Measurements from ENCODE around the gene ADM. TPM values are rescaled to one million over a fixed set of nuclear protein-coding genes. Genes with fewer than 3 reads are reported as not detected.

The ADM gene
- total RNA-seq, 1 donor from 2014 or later: 10.3 TPM

DNA sequence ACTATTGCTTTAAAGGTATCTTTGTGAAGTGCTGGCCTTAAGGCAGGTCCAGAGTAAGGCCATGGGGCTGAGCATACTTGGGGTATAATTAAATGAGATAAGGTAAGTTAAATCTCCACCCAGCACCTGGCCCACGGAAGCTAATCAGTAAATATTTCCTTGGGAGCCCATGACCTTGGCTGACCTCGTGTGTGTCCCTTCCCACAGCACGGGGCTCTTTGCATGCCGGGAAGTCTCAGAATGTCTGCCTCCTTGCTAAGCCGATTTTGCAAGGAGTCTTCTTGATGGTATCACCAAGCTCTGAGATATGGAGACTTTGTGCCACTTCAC lies 46.5 kb downstream of the ADM start:
- ATAC-seq (ENCODE audit: poor library complexity): no peak
- intact Hi-C loops (cut with DNase I): no loop called here
- peak; percentile 47 for DNase-seq

DNA sequence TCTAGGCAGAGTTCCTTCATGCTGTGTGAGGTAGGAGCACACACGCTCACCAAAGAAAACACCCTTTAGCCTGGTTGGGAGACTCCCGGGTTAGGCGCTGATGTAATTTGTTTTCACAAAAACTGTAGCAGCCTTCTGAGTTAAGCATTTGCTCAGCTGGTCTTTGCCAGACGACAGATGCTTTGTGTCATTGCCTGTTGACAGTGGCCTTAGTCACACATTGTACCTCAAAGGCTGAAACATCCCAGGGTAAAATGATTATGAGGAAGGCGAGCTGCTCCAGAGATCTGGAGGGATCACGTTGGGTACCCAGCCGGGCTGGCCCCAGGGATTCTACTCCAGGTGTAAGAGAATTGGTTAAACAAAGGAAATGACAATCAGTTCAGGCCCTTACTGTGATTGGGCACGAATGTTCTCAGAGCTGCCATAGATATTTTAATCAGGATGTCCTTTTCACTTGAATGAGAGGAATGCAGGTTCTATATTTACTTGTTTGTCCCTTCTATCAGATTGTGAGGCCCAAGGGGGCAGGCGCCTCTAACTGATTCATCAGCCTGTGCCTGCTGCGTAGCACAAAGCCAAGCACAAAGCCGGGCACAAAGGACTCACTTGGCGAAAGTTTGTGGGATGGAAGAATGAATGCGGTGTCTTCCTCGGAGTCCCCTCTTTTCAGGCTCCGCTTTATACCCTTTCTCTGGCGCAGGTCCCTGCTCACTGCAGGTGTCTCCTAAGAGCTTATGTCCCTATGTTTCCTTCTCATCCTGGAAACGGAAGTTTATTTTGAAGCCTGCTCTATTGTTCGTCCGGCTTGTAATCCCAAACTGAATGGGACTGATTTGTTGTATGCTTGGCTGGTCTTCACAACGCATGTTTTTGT lies 47.1 kb downstream of the ADM start:
- ATAC-seq (ENCODE audit: poor library complexity): peak; percentile 90
- intact Hi-C loops (cut with DNase I): no loop called here
- DNase-seq: peak; percentile 66

DNA sequence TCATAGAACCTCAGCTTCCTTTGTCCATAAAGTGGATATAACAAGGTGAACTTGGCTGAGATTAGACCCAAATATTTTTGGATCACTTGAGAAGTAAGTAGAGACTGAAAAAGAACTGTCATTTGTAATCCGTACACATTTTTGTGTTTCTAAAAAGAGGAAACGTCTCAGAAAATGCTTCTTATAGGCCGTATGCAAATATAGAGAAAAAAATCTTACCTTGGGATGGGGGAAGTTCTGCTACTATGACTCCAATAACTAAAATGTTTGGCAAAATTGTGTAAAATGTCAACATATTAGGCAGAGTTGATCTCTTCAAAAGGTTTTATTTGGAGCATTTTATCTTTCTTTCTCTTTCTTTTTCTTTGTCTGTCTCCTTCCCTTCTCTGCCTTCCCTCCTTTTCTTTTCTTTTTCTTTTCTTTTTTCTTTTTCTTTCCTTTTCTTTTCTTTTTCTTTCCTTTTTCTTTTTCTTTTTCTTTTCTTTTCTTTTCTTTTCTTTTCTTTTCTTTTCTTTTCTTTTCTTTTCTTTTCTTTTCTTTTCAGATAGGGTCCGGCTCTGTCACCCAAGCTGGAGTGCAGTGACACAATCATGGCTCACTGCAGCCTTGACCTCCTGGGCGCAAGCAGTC lies 48.2 kb downstream of the ADM start:
- intact Hi-C loops (cut with DNase I): no loop called here
- DNase-seq: no peak
- no peak for ATAC-seq (ENCODE audit: poor library complexity)

DNA sequence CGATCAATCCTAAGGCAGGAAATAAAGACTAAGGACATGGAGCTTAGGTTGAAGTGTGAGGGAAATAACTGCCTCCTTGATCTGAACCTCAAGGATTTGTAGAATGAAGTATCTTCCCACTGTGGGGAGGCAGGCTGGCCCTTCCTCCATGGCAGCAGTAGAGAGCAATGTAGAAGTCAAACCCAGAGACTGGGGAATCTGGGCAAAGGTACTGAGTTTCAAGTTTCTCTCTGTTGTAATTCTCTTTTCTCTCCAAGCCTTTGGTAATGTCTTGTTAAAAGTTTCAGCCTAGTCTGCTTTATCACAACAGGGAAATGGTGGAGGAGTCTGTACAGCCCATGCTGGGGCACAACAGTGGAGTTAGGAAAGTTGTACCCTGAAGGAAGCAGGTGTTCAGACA lies 49.5 kb downstream of the ADM start:
- DNase-seq (no peak), ATAC-seq (ENCODE audit: poor library complexity) (no peak)
- intact Hi-C loops (cut with DNase I): no loop called here

- intact Hi-C loops (cut with DNase I): no loop called here
- no peak for DNase-seq
- ATAC-seq (ENCODE audit: poor library complexity): no peak
These were observed 50.4 kb downstream of the ADM start for GRCh38 chr11:10355257-10355661.

- DNase-seq (no peak), ATAC-seq (ENCODE audit: poor library complexity) (no peak)
- intact Hi-C loops (cut with DNase I): no loop called here
These were observed 51.3 kb downstream of the ADM start for GRCh38 chr11:10356161-10356560.

Other genes starting within 250 kb of the ADM start
- gene SBF2, start 10.9 kb upstream of the ADM start, total RNA-seq: 18.3 TPM
- gene AMPD3, start 150.2 kb downstream of the ADM start, total RNA-seq: 2.6 TPM
- 41.4 TPM for gene RNF141, start 236.1 kb downstream of the ADM start, total RNA-seq

All from Right ventricle myocardium superior (tissue), 1 donor.